RPMI8226 (cell line): ENCODE results near the gene PARP14.
A peak's percentile ranks its signal among the peaks of the same experiment; 100 is the strongest.
"Not testable (repeated sequence)": the region's sequence is repeated elsewhere in the genome, so short reads cannot be mapped to it uniquely, and the experiment has no call there.

Source experiments
- DNase-seq: peaks from one replicate; pipeline ENCODE4 v3.0.0-alpha.2; 2015

The PARP14 gene

DNA sequence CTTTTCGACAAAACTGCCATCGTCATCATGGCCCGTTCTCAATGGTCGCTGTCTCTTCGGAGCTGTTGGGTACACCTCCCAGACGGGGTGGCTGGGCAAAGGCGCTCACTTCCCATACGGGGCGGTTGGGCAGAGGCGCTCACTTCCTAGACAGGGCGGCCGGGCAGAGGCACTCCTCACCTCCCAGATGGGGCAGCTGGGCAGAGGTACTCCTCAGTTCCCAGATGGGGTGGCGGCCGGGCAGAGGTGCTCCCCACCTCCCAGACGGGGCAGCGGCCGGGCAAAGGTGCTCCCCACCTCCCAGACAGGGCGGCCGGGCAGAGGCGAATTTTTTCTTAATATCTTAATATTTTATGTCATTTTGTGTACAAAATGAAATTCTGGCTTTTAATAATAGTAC, 44.5 kb downstream of the PARP14 start:
- no peak for DNase-seq

DNA sequence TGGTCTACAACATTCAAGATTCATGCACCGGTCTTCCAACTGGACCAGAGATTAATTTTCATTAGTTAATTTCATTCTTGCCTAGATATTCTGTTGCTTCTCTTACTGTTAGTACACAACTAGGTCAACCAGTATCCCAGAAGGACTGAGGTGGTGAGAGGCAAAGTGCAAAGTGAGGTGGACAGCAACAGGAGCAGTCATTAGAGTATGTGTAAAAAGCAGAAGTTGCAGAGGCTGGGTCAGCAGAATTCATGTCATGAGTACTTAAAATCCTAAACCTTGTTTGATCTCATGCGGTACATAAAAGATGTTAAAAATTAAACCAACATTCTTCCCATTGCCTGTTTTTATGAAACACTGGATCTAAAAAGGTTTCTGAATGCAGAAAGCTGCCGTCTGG, 46.7 kb downstream of the PARP14 start:
- peak; percentile 14 for DNase-seq

DNA sequence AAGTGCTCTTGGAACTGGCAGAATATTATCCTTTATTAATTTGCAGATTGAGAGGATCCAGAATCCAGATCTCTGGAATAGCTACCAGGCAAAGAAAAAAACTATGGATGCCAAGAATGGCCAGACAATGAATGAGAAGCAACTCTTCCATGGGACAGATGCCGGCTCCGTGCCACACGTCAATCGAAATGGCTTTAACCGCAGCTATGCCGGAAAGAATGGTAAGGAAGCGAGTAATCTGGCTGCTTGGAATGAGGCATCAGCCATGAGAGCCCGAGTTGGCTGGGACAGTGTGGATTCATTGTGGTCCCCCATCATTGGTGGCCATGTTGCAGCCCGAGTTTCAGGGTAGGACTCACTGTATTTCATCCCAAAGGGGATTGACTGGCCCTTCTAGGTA, 47.1 kb downstream of the PARP14 start:
- no peak for DNase-seq

DNA sequence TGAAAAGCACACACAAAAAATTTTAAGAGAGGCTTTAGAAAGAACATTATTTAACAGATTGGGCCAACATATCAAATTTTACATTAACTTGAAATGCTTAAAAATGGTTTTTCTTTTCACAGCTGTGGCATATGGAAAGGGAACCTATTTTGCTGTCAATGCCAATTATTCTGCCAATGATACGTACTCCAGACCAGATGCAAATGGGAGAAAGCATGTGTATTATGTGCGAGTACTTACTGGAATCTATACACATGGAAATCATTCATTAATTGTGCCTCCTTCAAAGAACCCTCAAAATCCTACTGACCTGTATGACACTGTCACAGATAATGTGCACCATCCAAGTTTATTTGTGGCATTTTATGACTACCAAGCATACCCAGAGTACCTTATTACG, 47.5 kb downstream of the PARP14 start:
- no peak for DNase-seq

DNA sequence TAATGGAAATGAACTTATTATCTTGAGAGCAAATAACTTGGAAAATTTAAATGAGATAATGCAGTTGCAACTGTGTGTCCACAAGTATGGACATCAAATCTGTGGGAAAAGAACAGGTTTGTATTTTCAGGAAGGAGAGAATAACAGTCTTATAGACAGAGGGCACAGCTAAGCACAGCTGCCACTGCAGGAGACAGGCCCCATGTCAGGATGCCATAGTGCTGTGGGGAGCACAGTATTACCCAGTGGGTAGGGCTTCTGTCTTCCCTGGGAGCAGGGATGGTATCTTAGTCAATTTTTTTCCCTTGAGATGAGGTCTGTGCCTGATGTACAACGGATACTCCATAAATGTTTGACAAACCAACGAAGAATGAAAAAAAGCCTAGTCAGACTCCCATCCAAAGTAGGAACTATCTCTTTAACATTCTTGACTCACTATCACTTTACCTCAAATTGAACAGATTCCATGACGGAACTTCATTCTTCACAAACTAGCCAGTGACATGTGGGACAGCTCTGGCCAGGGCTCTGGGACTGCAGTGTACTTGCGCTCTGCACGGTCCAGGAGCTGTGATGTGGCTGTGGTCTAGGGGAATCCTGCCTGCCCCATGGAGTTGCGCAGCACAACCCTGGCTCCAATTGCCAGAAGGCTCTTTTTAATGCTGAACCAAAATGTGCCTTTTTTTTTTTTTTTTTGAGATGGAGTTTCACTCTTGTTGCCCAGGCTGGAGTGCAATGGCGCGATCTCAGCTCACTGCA, 48.3 kb downstream of the PARP14 start:
- no peak for DNase-seq

DNA sequence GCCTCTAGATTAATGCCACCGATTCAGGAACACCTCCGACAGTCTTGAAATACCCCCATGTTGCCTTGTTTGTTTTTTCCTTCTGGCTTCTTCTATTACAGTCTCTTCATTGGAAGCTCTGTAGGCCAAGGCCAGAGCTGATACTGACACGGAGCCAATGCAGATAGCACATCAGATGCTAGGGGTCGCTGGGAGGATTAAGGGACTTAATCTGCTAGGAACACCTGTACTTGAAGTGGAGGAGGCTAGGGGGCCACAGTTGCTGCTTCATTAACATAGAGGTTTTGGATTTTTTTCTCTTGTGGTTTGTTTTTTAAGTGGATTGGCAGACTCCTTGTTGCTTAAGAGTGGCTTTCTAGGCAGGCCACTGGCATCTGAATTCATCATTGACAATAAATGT, 49.6 kb downstream of the PARP14 start:
- DNase-seq, result no peak

DNA sequence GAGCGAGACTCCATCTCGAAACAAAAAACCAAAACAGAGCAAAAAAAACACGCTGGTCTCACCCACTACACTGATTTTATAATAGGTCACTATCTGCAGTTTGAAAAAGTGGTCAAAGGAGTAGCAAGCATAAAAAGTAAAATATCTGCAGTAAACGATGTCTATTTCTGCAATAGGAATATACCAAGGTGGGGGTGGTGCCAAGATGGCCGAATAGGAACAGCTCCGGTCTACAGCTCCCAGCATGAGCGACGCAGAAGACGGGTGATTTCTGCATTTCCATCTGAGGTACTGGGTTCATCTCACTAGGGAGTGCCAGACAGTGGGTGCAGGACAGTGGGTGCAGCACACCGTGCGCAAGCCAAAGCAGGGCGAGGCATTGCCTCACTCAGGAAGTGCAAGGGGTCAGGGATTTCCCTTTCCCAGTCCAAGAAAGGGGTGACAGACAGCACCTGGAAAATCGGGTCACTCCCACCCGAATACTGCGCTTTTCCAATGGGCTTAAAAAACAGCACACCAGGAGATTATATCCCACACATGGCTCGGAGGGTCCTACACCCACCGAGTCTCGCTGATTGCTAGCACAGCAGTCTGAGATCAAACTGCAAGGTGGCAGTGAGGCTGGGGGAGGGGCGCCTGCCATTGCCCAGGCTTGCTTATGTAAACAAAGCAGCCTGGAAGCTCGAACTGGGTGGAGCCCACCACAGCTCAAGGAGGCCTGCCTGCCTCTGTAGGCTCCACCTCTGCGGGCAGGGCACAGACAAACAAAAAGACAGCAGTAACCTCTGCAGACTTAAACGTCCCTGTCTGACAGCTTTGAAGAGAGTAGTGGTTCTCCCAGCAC, 52.3 kb downstream of the PARP14 start:
- not testable (repeated sequence) for DNase-seq

DNA sequence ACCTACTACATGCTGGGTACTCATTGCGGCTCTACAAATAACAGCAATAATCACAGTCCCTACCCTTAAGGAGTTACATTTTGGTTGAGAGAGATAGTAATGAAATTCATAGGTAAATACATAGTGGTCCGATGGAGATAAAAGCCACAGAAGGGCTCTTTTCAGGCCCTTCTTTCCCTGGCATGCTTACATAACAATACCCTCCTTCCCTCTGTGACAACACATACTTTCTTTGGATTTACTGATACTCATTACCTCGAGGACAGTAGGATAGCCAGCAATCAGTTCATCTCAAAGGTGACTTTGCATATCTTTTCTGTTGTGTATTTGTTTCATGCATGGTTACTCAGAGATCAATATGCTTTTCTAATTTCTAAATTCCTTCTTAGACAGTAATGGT, 58.5 kb downstream of the PARP14 start:
- no peak for DNase-seq

DNA sequence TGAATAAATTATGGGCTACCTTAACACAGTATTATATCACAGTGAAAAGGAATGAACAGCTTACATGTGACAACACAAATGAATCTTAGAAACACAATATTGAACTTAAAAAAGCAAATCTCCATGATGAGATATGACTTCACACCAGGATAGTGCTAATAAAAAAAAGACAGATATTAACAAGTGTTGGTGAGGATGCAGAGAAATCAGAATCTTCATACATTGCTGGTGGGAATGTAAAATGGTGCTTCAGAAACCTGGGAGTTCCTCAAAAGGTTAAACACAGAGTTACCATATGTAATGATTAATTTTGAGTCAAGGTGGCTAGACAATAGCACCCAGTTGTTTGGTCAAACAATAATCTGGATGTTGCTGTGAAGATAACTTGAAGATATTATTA, 61.6 kb downstream of the PARP14 start:
- no peak for DNase-seq

DNA sequence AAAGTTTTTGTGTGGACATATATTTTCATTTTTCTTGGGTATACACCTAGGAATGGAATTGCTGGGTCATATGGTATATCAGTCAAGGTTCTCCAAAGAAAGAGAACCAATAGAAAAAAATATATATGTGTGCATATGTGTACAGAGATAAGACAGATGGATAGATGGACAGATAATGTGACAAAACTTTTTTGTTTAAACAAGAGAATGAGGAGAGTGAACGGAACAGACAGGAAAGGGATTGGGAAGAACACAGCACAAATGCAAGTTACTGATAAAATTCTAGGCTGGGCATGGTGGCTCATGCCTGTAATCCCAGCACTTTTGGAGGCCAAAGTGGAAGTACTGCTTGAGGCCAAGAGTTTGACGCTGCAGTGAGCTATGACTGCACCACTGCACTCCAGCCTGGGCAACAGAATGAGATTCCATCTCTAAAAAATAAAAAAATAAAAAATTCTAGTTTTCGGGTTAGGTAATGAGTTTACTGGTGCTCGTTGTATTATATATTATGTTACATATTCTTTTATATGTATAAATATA, 63.0 kb downstream of the PARP14 start:
- no peak for DNase-seq

DNA sequence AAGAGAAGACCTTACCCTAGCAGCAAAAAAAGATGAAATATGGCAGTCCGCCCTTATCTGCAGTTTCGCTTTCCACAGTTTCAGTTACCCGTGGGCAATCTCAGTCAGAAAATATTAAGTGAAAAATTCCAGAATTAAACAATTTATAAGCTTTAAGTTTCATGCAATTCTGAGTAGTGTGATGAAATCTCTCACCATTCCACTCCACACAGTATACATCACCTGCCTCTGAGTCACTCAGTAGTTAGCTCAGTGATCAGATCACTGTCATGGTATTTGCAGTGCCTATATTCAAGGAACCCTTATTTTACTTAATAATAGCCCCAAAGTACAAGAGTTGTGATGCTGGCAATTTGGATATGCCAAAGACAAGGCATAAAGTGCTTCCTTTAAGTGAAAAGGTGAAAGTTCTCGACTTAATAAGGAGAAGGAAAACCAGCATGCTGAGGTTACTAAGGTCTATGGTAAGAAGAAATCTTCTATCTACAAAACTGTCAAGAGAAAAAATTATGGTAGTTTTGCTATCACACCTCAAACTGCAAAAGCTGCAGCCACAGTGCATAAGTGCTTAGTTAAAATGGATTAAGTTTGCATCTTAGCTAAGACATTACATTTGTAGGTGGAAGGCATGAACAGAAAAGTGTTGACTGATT, 64.9 kb downstream of the PARP14 start:
- DNase-seq, result no peak

DNA sequence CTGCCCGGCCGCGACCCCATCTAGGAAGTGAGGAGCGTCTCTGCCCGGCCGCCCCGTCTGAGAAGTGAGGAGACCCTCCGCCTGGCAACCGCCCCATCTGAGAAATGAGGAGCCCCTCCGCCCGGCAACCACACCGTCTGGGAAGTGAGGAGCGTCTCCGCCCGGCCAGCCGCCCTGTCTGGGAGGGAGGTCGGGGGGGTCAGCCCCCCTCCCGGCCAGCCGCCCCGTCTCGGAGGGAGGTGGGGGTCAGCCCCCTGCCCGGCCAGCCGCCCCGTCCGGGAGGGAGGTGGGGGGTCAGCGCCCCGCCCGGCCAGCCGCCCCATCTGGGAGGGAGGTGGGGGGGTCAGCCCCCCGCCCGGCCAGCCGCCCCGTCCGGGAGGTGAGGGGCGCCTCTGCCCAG, 66.7 kb downstream of the PARP14 start:
- DNase-seq, result not testable (repeated sequence)

DNA sequence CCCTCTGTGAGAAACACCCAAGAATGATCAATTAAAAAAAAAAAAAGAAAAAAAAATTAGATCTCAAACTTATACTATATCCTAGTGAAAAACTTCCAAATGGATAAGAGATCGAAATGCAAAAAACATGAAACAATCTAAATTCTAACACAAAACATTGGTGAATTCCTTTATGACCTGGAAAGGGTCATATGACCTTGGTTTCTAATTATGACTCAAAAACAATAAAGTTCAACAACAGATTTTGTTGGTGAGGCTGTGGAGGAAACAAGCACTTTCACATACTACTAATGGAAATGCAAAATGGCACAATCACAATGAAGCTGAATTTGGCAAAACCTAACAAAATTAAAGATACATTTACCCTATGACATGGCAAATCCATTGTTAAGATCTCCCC, 67.7 kb downstream of the PARP14 start:
- no peak for DNase-seq

DNA sequence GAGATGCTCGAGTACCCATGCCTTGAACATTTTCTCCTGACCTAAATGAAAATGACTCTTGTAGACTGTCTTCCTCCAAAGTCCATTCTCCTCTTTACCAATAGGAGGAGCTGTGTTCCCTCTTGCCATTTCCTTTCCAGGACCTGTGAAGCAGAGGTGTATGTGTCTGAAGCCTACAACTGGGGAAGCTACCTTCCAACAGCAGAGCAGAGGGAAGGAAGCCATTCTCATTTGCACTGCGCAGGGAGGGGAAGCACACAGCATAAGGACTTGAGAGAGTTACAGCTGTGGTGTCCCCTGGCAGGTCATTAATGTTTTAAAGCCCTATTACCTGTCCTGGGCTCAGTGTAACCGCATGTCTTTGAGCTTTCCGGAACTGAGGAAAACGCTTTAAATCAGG, 74.3 kb downstream of the PARP14 start:
- peak; percentile 56 for DNase-seq

DNA sequence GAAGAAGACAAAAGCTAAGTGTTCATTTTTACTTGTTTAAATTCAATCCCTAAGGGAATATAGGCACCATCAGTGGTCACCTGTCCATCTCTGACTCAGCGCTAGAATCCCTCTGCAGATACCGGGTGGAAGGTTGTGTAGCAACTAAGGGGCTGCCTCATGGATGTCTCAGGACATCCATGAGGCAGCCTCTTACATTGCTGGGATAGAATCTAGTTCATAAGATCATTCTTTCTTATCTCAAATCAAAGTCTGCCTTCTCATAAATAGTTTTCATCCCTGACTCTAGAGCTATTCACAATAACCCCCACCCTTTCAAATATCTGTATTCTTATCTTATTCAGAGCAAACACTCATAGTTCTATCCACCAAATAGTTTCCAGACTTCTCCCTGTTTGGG, 74.9 kb downstream of the PARP14 start:
- DNase-seq, result no peak

DNA sequence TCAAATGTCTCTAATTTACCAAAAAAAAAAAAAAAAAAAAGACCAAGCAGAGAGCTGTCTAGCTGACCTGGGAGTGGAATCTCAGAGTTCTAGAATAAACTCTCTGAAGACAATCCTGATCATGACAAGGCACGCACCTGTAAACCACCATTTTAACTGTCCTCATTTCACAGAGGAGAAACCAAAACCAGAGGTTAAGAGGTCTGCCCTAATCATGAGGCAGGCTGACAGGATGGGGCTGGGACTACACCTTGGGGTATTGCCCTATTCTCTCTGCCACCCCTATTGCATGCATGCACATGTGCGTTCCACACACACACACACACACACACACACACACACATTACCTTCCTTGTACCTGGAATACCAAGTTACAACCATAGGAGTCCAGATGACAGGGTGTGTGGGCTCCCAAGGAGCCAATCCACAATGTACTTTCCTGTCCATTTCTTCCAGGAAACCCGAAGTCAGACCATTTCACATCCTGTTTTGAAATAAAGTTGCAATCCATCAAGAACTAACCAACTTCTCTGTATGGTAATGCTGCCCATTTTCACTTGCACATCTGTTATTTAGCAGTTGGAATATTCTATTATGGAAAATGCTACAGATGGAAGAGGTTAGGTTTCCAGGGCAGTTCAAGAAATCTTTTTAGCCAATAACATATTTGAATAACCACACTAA, 78.4 kb downstream of the PARP14 start:
- DNase-seq, result no peak

DNA sequence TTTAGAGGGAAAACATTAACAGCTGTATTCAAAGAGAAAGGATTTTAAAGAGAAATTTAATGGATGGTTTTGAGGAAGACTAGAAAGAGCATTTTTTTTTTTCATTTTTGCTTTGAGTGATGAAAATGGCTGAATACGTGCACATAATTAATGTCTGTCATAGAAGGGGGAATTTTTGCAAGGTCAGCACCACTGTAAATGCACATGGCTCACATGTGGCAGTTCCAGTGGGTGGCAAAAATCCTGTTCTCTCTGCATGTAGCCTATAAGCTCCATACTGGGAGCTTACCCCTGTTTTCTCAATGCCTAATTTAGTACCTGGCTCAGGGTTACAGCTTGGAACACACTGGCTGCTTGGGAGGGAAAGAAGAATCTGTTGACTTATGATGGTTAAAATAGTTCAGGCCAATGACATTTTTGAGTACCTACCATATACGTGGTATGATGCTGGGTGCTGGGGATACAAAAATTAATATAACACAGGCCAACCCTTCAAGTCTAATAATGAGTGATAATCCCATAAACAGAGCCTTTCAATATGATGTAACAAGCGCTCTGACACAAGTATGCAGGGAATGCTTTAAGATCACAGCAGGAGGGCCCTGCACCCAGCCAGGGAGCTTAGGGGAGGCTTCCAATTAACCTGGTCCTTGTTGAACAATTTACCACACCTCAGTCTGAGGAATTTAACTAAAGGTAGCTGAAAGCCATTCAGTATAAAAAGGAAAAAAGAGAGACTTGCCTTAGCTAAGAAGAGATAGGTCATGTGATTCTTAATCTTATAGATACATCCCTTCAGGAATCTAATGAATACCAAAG, 80.0 kb downstream of the PARP14 start:
- no peak for DNase-seq

DNA sequence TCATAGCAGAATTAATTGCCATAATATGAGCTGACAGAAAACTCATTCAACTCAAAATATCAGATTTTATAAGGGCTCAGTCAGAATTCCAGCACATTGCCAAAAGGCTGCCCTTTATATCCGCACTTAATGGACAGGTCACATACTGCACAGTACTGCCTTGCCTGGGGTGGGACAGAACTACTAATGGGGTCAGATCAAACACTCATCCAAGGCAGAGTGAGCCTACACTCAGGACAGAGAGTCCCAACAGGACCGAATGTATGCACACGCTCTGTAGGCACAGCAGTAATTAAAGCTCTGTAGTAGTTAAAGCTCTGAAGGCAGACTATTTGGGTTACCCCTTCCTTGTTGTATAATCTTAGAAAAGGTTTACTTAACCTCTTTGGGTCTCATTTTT, 85.8 kb downstream of the PARP14 start:
- DNase-seq, result no peak

DNA sequence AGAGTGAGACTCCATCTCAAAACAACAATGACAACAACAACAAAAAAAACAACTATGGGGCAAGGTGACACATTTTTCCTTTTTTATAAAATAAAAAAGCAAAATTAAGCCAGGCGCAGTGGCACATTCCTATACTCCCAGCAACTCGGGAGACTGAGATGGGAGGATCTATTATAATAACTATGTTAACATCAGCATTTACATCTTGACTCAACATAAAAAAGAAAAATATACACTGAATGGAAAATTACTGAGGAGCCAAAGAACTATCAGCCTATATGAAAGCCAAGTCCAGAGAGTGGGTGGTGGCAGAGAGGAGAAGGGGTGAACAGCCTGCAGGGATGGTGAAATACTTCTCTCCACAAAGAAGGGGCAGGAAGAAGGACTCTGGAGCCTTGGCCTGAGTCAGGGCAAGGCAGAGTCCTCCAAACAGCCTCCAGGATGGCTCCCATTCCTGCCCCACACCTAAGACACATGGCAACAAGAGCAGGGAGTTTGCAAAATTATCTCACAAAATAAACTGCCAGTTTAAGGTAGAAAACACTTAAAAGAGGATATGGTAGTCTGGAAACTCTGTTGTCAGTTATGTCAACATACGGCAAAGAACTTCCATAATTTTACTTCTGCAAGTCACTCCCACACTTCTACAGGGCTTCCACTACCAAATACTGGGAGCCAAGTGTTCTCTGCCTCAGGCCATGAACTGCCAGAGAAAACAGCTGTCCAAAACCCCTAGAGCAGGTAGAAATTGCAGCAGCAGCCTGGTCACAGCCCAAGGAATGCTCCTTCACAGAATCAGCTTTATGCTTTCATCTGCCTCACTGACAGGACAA, 87.1 kb downstream of the PARP14 start:
- no peak for DNase-seq

DNA sequence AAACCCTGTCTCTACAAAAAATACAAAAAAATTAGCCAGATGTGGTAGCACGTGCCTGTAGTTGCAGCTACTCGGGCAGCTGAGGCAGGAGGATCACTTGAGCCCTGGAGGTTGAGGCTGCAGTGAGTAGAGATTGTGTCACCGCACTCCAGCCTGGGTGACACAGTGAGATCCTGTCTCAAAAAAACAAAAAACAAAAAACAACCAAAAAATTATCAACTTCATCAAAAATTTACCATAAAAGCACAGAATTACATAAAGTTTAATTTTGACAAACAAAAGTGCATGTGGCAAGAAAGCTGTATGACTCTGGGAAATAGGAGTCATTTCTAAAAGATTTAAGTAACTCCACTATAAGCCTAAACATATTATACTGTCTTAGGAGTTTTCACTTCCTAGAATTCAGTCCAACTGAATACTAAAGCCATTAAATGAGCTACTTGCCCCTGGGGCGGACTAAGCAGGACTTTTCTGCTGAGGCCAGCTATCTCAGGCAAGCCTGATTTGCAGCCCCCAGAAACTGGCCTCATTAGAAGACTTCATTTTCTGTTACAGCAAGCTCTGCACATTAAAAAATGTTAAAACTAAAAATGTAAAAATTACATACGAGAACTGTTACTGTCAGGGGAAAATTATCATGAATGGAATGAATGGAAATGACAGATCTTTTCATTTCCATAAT, 90.0 kb downstream of the PARP14 start:
- no peak for DNase-seq

DNA sequence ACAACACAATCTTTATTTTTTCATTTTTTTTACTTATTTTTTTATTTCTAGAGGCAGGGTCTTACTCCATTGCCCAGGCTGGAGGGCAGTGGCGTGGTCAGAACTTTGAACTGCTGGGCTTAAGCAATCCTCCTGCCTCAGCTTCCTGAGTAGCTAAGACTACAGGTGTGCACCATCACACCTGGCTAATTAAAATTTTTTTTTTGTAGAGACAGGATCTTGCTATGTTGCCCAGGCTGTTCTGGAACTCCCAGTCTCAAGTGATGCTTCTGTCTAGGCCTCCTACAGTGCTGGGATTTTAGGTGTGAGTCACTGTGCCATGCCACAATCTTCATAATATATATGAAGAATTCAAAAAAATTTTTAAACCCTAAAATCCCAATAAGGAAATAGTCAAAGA, 92.2 kb downstream of the PARP14 start:
- no peak for DNase-seq
